ENCODE measurements around the gene RBM42.
"Not testable (repeated sequence)": the region's sequence is repeated elsewhere in the genome, so short reads cannot be mapped to it uniquely, and the experiment has no call there.

Gene RBM42, protein sequence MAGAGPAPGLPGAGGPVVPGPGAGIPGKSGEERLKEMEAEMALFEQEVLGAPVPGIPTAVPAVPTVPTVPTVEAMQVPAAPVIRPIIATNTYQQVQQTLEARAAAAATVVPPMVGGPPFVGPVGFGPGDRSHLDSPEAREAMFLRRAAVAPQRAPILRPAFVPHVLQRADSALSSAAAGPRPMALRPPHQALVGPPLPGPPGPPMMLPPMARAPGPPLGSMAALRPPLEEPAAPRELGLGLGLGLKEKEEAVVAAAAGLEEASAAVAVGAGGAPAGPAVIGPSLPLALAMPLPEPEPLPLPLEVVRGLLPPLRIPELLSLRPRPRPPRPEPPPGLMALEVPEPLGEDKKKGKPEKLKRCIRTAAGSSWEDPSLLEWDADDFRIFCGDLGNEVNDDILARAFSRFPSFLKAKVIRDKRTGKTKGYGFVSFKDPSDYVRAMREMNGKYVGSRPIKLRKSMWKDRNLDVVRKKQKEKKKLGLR

DNA sequence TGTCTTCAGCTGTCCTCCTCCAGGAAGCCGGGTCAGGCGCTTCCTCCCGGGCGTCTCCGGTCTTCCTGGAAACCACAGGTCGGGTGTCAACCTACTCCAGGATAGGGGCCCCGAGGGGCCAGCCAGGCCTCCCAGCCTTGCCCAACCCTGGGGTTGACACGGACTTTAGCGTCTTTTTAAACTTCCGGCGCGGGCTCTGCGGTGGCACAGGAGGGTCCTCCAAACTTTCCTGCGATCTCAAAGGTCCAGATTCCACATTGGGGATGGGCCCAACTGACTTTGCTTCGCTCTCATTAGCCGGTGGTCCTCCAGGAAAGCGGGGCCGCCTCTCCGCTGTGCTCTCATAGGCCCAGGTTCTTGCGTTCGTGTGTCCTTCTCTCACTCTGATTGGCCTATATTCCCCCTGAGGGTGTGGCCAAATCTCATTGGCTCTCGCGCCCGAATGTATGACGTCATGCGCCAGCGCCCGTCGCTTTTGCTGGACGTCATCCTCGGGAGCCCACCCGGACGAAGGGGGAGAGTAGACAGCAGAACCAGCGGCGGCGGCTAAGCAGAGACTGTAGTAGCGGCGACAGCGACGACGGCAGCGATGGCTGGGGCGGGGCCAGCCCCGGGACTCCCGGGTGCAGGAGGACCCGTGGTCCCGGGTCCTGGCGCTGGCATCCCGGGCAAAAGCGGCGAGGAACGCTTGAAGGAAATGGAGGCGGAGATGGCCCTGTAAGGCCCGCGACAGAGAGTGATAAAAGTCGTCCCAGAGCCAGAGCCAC is at the start of gene RBM42:
RBM42 (plus strand) TSS at position 472 of the 767 bp plus-strand sequence; CDS start at position 590, 118 bp downstream.
- peak; percentile 99 for DNase-seq

DNA sequence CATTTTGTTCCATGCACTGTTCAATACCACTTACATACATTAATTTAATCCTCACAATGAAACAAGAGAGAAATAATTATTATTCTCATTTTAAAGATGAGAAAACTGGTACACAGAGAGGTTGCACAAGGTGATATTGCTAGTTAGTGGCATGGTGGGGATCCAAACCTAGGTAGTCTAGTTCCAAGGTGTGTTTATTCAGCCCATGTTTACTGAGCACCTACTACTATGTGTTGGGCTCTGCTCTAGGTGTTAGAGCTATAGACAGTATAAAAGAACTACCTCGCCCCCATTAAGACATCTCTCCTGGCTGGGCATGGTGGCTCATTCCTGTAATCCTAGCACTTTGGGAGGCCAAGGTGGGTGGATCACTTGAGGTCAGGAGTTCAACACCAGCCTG is 46.1 kb upstream of the RBM42 start:
- DNase-seq = no peak

DNA sequence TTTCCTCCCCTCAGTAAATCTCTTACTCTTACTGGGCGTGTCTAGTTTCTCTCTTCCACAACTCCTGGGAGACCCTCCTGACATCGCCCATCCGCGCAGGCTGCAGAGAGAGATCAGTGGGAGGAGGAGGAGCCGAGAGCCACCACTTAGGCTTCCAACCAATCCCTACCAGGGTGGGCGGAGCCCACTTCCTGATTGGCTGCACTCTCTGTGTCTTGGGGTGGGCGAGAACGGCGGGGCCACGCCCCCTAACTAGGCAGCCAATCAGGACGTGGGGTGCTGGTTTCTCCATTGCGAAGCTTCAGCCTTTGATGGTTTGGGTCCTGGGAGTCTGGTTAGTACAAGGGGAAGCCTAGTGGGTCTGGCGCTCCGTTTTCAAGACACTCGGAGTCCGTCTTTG is 43.0 kb upstream of the RBM42 start, which contains the start of gene PMIS2:
PMIS2 (plus strand) TSS at position 326 of the 400 bp plus-strand sequence. CDS start 87 bp downstream, outside the sequence.
- DNase-seq = no peak

DNA sequence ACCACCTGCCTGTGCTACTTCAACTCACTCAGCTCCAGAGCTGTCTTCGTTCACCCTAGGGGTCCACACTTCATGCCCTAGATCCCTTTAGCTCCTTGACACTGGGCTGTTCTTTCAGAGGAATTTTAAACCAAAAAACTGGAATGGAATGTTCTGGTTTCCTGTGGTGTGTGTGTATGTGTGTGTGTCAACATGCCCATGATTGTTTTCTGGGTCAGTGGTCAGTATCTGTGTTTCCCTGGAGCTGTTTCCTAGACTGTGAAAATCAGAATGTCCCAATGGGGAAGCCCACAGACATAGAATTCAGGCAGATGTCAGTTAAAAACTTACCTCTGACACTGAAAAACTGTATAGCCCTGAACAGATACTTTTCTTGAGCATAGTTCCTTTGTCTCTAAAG is 41.5 kb upstream of the RBM42 start:
- no peak for DNase-seq

DNA sequence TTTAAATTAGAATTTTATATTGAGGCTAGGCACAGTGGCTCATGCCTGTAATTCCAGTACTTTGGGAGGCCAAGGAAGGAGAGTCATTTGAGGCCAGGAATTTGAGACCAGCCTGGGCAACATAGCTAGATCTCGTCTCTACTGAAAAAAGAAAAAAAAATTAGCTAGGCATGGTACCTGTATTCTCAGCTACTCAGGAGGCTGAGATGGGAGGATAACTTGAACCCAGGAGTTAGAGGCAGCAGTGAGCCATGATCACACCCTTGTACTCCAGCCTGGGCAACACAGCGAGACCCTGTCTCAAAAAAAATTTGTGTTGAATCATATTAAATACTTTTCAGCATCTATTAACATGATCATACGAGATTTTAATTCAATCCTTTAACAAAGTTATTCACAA is 38.0 kb upstream of the RBM42 start:
- DNase-seq = no peak

DNA sequence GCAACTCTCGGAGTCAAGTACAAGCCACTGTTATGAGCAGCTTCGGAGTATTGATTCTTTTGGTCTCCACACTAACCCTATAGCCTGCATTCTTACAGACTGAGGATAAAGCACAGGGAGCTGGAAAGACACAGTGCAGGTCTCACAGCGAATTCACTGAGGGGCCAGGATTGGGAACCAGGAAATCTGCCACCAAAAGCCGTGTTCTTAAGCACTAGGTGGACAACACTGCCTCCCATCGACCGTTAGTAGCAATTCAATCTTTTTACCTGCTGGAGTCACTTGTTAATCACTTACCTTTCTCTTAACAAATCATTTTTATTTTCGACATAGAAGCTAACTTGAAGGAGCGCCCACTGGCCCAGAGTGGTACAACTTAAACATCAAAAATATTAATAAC is 36.6 kb upstream of the RBM42 start:
- DNase-seq = peak; percentile 11

DNA sequence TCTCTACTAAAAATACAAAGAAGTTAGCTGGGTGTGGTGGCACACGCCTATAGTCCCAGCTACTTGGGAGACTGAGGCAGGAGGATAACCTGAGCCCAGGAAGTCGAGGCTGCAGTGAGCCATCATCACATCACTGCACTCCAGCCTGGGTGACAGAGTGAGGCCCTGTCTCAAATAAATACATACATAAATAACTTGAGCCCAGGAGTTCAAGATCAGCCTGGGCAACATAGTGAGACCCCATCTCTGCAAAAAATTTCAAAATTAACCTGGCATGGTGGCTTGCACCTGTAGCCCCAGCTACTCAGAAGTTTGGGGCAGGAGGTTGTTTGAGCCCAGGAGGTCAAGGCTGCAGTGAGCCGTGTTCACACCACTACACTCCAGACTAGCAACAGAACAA is 33.8 kb upstream of the RBM42 start:
- not testable (repeated sequence) for DNase-seq

DNA sequence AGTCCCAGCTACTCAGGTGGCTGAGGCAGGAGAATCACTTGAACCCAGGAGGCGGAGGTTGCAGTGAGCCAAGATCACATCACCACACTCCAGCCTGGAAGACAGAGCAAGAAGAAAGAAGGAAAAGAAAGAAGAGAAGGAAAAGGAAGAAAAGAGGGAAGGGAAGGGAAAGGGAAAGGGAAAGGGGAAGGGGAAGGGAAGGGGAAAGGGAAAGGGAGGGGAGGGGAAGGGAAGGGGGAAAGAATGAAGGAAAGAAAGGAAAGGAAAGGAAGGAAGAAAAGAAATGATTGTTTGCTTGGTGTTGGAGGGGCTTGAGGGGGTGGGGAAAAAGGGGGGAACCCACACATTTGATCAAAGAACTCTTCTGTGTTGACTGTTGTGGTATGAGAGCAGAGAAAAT is 32.9 kb upstream of the RBM42 start:
- no peak for DNase-seq

DNA sequence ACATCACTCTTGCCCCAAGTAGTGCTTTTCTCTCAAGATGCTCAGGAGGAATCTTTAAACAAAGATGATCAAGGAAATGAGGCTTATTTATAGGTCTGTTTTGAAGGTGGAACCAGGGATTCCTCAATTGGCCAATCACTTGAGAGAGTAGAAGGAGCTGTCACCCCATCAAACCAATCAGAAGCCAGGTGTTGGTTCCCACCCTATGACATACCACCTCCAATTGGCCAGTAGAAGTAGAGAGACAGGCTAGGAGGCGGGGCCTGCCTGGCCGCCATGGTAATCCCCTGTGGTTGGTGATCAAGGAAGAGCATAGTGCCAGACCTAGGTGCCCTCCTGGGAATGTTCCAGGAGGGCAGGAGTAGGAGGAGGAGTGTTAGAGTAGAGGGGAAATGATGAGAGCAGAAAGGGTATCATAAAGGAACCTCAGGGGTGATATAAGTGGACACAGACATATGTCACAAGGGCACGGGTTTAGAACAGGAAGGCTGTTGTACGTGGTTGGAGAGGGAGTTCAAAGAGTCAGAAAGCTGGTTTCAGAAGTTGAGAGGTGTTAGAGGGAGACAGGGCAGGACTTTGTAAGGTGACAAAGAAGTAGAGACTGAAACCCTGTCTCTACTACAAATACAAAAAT is 32.4 kb upstream of the RBM42 start:
- no peak for DNase-seq

DNA sequence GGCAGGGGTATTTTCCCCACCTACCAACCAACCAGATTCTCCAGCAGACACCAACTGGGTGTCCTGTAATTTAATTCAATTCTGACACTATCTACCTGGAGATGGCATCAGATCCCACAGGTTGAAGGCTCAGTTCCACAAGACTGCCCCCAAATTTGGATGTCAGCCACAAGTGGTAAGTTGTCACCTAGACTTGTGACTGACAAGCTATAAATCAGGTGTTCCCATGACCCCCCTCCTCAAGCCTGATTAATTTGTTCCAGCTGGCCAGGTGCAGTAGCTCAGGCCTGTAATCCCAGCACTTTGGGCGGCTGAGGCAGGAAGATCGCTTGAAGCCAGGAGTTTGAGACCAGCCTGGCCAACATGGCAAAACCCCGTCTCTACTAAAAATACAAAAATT is 26.9 kb upstream of the RBM42 start:
- no peak for DNase-seq

DNA sequence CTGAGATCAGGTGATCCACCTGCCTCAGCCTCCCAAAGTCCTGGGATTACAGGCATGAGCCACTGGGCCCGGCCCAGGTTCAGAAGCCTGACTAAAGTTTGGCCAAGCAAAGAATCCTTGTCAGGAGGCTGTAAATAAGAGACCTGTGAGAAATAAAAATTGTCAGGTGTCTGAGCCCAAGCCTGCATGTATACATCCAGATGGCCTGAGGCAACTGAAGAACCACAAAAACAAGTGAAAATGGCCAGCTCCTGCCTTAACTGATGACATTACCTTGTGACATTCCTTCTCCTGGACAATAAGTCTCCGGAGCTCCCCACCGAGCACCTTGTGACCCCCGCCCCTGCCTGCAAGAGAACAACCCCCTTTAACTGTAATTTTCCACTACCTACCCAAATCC is 24.4 kb upstream of the RBM42 start:
- not testable (repeated sequence) for DNase-seq

DNA sequence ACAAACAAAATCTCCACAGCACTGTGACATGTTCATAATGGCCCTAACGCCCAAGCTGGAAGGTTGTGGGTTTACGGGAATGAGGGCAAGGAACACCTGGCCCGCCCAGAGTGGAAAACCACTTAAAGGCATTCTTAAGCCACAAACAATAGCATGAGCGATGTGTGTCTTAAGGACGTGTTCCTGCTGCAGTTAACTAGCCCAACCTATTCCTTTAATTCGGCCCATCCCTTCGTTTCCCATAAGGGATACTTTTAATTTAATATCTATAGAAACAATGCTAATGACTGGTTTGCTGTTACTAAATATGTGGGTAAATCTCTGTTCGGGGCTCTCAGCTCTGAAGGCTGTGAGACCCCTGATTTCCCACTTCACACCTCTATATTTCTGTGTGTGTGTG is 21.7 kb upstream of the RBM42 start:
- not testable (repeated sequence) for DNase-seq

DNA sequence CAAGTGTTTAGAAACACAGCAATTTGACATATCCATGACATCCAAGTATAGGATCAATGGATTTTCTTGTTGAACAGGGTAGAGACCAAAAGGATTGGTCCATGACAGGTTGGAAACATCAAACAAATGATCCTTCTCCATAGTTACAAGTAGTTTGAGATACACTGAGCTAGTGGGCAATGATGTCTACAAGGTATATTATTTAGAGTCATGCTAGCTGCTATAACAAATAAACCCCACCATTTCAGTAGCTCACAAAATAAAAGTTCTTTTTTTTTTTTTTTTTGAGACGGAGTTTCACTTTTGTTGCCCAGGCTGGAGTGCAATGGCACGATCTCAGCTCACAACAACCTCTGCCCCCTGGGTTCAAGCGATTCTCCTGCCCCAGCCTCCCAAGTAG is 21.2 kb upstream of the RBM42 start:
- DNase-seq = no peak

DNA sequence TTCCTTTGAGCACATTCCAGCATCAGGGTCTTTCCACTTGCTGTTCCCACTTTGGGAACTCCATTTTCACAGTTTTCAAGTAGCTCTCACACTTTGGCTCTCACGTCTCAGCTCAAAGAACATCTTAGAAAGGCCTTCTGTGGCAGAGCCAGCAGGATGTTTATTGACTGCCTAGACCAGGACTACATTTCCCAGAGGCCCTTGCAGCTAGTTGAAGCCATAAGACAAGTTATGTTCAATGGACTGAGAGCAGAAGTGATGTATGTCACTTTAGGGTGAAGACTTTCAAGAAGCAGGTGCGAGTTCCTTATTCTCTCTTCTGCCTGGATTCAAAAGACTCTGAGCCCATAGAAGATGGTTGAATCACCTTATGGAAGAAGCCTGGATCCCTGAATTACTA is 20.6 kb upstream of the RBM42 start:
- no peak for DNase-seq

DNA sequence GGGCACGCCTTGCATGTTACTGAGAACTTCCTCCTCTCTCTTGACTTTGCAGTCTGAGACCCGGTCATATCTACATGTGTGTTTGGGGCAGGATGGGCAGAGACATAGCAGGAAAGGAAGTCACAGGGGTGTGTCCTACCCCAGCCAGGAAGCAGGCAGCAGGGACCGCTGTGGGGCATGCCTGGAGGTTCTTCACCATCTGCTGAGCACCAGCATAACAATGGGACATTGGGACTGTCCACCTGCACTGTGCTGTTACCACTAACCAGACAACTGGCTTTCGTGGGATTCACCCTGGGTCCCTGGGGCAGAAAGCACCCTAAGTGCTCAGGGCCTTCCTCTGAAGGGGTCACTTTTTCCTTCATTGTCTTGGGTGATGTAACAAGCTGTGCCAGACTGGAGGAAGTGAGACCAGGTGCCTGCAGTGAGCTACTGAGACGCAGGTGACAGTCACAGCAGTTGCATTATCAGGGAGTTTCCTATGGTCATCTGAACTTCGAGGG is 18.9 kb upstream of the RBM42 start:
- DNase-seq = no peak

DNA sequence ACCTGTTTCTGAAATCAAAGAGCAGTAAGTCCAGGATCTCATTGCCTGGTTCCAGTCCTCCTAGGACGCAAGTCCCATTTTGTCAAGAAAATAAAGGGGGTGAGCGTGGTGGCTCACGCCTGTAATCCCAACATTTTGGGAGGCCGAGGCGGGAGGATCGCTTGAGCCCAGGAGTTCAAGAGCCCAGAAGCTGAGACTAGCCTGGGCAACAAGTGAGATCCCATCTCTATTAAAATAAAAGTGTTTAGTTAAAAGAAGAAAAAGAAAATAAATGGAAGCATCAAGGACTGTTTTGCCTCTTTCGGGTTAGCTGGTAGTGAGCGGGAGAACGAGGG is 16.6 kb upstream of the RBM42 start:
- no peak for DNase-seq

DNA sequence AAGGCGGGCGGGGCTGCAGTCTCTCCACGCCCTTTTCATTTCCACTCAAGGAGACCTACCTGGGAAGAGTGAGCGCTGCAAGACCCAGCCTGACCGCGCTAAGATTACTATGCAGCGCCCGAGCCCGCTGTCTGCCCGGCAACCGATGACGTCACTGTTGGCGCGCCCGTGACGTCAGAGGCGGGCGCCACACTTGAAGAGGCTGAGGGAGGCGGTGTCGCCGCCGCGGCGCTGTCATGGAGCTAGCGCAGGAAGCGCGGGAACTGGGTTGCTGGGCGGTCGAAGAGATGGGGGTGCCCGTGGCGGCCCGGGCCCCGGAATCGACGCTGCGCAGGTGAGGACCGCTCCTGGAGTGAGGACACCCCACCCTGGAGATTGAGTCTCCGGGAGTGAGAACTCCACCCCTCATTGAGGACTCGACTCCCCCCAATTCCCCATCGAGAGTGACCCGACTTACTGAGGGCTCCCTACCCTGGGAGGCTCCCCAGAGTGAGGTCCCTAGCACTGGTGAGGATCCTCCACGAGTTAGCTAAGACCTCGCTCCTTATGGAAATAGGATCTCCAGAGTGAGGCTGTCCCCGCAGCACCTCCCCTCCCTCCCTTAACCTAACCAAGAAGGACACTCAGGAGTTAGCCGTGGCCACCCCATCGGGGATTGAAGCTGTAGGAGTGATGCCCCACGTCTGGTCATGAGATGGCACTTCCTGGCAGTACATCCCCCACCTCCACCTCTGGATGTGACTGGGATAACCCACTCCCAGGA is 16.1 kb upstream of the RBM42 start, which contains the start of gene HAUS5:
HAUS5 (plus strand) TSS at position 177 of the 763 bp plus-strand sequence; CDS start at position 237, 60 bp downstream.
- peak; percentile 89 for DNase-seq

DNA sequence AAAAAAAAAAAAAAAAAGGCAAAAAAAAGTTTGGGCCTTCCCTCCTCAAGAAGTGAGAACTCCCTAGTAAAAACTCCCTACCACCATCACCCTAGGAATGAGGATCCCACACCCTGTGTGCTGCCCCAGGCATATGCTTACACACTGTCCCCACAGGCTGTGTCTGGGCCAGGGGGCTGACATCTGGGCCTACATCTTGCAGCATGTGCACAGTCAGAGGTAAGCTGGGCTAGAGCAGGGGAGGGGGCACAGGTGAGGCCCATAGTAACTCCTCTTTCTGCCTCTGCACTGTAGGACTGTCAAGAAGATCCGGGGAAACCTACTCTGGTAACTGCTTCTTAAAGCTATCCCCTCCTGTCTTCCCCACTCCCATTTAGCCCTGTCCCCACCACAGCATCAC is 15.3 kb upstream of the RBM42 start:
- no peak for DNase-seq

DNA sequence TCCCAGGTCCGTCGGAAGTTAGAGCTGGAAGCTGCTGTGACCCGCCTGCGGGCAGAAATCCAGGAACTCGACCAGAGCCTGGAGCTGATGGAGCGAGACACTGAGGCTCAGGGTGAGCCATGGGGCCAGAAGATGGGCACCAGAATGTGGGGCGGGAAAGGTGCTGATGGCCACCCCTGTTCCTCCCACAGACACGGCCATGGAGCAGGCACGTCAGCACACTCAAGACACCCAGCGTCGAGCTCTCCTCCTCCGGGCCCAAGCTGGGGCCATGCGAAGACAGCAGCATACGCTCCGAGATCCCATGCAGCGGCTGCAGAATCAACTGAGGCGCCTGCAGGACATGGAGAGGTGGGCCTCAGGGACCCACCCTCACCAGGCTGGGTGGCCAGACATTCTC is 13.8 kb upstream of the RBM42 start:
- no peak for DNase-seq

DNA sequence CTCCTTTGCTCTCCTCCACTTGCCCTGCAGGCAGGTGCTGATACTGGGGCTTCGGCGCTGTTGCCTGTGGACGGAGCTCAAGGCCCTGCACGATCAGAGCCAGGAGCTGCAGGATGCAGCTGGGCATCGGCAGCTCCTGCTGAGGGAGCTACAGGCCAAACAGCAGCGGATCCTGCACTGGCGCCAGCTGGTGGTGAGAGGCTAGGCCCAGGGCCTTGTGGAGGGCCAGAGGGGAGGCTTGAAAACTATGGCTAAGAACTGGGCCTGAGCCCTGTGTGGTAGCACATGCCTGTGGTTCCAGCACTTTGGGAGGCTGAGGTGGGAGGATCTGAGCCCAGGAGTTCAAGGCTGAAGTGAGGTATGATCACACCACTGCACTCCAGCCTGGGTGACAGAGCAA is 10.0 kb upstream of the RBM42 start:
- DNase-seq = no peak

DNA sequence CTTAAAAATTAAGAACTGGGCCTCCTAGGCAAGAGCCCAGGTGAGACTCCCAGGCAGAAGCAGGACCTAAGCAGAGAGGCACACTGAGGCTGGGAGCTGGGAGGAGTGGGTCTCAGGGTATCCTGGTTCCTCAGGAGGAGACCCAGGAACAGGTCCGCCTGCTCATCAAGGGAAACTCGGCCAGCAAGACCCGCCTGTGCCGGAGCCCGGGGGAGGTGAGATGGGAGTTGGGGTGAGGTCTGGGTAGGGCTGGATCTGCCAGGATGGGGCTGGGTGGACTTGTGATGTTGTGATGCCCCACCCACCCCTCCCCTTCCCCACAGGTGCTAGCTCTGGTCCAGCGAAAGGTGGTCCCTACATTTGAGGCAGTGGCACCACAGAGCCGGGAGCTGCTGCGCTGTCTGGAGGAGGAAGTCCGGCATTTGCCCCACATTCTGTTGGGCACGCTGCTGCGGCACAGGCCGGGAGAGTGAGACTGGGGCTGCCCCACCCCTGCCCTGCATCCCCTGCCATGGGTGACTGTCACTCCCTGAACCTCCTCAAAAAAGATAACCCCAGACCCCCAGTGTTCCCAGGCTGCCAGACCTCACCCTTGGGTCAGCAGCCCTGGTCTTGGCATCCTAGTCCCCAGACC is 9.4 kb upstream of the RBM42 start:
- no peak for DNase-seq

DNA sequence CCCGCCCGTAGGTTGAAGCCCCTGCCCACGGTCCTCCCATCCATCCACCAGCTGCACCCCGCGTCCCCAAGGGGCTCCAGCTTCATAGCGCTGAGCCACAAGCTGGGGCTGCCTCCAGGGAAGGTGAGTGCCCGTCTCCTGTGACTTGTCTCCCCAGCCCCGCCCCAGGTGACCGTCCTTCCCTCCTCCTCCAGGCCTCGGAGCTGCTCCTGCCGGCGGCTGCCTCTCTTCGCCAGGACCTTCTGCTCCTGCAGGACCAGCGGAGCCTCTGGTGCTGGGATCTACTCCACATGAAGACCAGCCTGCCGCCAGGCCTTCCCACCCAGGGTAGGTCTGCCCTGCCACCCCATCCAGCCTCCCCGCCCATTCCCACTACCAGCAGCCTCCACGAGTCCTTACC is 8.8 kb upstream of the RBM42 start:
- DNase-seq = no peak
